Sigmoid colon (tissue), 7 donors: ENCODE measurements around the gene NEXN. TPM values are rescaled to one million over a fixed set of nuclear protein-coding genes. Genes with fewer than 3 reads are reported as not detected.

ENCODE experiments used
- DNase-seq: peaks from one replicate; pipeline ENCODE4 v3.0.0-alpha.2; 2019
- H3K27ac ChIP-seq, 4 donors: fragments of 200-600 bp; sonication (generic); one replicate each; pipeline ENCODE4 v1.5.1; 2016 to 2019; ENCODE audit warnings: mild to moderate bottlenecking in 1 of 4
- H3K27me3 ChIP-seq, 3 donors: fragments of 200-600 bp; sonication (generic); one replicate each; pipeline ENCODE4 v1.5.1; 2019; ENCODE audit warnings: mild to moderate bottlenecking in 1 of 3
- H3K36me3 ChIP-seq, 4 donors: fragments of 200-600 bp; sonication (generic); one replicate each; pipeline ENCODE4 v1.5.1; 2016 to 2019
- H3K4me1 ChIP-seq, 4 donors: fragments of 200-600 bp; sonication (generic); one replicate each; pipeline ENCODE4 v1.5.1; 2017 to 2019
- H3K4me3 ChIP-seq, 4 donors: fragments of 200-600 bp; sonication (generic); one replicate each; pipeline ENCODE4 v1.5.1; 2017 to 2019; ENCODE audit warnings: mild to moderate bottlenecking in 2 of 4, moderate library complexity in 1 of 4
- H3K9me3 ChIP-seq, 4 donors: fragments of 200-600 bp in 3 of 4; sonication (generic) in 3 of 4; one replicate each; pipeline versions ENCODE4 v1.5.1 to v1.6.1; 2013 to 2019
- EP300 ChIP-seq, 4 donors: sonication (generic); formaldehyde crosslinking; IDR thresholded peaks; one replicate each; pipeline ENCODE4 v1.6.1; 2017; ENCODE audit warnings: antibody characterized with exemption in 4 of 4
- POLR2A ChIP-seq, 2 donors: fragments of 450-650 bp; IDR thresholded peaks; one replicate each; pipeline ENCODE4 v1.6.1; 2016; ENCODE audit warnings: antibody characterized with exemption in 2 of 2, mild to moderate bottlenecking in 2 of 2, moderate library complexity in 2 of 2
- POLR2AphosphoS5 ChIP-seq, 4 donors: sonication (generic); formaldehyde crosslinking; IDR thresholded peaks; one replicate each; pipeline ENCODE4 v1.6.1; 2017; ENCODE audit warnings: antibody characterized with exemption in 4 of 4
- whole genome bisulfite sequencing, 2 donors: extraction: QIAGEN DNeasy Blood & Tissue Kit; methylation state at CpG; one replicate each; pipeline ENCODE4 v1.1.7; 2013; 5-methylcytosine and 5-hydroxymethylcytosine counted together
- intact Hi-C: fragments of 100-400 bp; cut with DNase I; formaldehyde crosslinking; loops from one replicate; pipeline ENCODE4 v1.15.1; 2023
- polyA plus RNA-seq, 3 donors: library from polyadenylated mRNA; stranded (reverse); fragments of 200-250 nt; gene quantifications; one replicate each; pipeline ENCODE4 v1.2.3, GENCODE V29; 2013
- total RNA-seq, 4 donors: library from RNA; depleted of rRNA; stranded (reverse); fragments of >200 nt; gene quantifications; one replicate each; pipeline ENCODE4 v1.1.0, GENCODE V29; 2016
- TF ChIP-seq, protein P1 (sequence below), 4 experiments: fragments of 450-650 bp in 3 of 4; fragments of 200-600 bp in 1 of 4; IDR thresholded peaks; one replicate each; pipeline ENCODE4 v1.5.1; 2016 to 2019; ENCODE audit warnings: antibody characterized with exemption in 4 of 4, mild to moderate bottlenecking in 3 of 4, moderate library complexity in 2 of 4
- donor health status: healthy with polysubstance abuse.
- donor health status: Bipolar disorder and iron deficiency.
- donor health status: healthy.

The NEXN gene
- total and polyA plus RNA-seq, 7 donors, result 4.2 to 158 (median 68.8) TPM

DNA sequence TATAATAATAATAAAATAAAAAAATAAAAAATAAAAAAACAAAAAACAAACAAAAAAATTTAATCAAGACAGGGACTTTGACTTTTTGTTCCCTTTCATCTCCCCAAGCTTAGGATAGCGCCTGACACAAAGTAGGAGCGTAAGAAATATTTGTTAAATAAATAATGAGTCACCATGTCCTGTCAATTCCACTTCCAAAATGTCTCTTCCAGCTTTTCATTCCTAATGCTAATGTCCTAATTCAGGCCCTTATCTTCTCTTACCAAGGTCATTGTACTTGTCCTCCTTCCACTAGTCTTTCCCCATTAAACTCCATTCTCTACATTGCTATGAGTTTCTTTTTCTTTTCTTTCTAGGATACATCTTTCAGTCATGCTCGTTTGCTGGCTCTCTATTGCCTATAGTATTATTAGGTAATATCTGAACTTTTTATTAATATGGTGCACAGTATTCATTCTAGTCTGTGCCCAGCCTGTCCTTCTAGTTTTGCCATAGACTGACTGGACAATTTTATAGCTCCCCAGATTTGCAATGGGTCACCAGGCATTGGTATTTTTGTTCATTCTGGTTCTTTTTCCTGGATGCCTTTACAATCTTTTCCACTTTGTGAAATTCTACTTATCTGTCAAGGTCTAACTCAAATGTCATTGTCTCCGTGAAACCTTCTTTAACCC lies 11.4 kb downstream of the NEXN start:
- H3K36me3 ChIP-seq, result peaks cover 0 to under 1% (median 0%) of the 10 kb centered on the region in 4 donors
- H3K27ac ChIP-seq, result peak overlapping the region; percentile 10 to 63 (median 44)
- DNase-seq, result no peak
- no peak for TF ChIP-seq POLR2A (IDR thresholded peaks at IDR 0.05)
- peak in 1 of 4 donors; percentile 8 for TF ChIP-seq POLR2AphosphoS5 (IDR thresholded peaks at IDR 0.05)
- peak overlapping the region in 2 of 4 donors; percentile 2 to 8 for H3K4me3 ChIP-seq
- peaks cover 0 to 48% (median 28%) of the 10 kb centered on the region in 4 donors for H3K4me1 ChIP-seq
- 76 to 85% methylated on average over 4 of the region's 4 CpGs for WGBS, 2 donors
- H3K27me3 ChIP-seq, result no peaks in the 10 kb centered on the region
- intact Hi-C loops, result no loop called here
- H3K9me3 ChIP-seq, result no peaks in the 10 kb centered on the region

DNA sequence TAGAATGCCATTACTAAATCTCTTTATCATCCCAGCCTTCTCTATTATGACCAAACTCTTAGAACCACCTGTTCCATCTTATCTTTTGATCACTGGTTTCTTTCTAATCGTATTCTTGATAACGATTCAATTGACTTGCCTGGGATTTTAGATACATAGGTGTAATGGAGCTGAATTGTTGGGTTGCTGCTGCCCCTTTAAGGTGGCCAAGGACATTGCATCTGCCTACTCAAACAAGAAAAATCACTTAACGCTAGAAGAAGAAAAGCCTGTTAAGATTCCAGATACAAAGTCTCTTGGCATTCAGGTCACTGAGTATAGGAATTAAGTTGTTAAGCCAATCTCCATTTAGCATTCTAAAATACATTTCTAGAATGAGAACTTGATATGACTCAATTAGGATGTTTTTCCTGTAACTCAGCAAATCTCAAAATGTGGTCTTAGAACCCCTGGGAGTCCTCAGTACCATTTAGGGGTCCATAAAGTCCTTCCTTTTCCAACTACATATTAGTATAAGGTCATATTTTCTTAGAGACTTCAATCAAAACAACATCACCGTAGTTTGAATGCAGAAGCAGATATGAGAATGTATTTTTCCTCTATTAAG lies 12.4 kb downstream of the NEXN start:
- WGBS, 2 donors, result 18 to 35% methylated on average over 4 of the region's 4 CpGs
- Histone ChIP-seq H3K9me3 (no peaks in the 10 kb centered on the region), H3K27me3 (no peaks in the 10 kb centered on the region), H3K36me3 (no peaks in the 10 kb centered on the region), H3K27ac (peak overlapping the region in 3 of 4 donors; percentile 34 to 63 (median 55)), H3K4me1 (peaks cover 0 to 46% (median 31%) of the 10 kb centered on the region in 4 donors), H3K4me3 (peak overlapping the region in 2 of 4 donors; percentile 2 to 8)
- intact Hi-C loops, result no loop called here
- no peak for TF ChIP-seq POLR2AphosphoS5 (IDR thresholded peaks at IDR 0.05)
- TF ChIP-seq, protein P1, sequence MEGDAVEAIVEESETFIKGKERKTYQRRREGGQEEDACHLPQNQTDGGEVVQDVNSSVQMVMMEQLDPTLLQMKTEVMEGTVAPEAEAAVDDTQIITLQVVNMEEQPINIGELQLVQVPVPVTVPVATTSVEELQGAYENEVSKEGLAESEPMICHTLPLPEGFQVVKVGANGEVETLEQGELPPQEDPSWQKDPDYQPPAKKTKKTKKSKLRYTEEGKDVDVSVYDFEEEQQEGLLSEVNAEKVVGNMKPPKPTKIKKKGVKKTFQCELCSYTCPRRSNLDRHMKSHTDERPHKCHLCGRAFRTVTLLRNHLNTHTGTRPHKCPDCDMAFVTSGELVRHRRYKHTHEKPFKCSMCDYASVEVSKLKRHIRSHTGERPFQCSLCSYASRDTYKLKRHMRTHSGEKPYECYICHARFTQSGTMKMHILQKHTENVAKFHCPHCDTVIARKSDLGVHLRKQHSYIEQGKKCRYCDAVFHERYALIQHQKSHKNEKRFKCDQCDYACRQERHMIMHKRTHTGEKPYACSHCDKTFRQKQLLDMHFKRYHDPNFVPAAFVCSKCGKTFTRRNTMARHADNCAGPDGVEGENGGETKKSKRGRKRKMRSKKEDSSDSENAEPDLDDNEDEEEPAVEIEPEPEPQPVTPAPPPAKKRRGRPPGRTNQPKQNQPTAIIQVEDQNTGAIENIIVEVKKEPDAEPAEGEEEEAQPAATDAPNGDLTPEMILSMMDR (IDR thresholded peaks at IDR 0.05), result peak in 3 of 4 experiments; percentile 50 to 69 (median 68)
- no peak for DNase-seq

GRCh38 chr1:77905603-77906002 lies 17.2 kb downstream of the NEXN start:
- Histone ChIP-seq H3K4me1 (peaks cover 0 to 40% (median 19%) of the 10 kb centered on the region in 4 donors), H3K4me3 (no peak overlapping the region), H3K27ac (peak overlapping the region in 1 of 4 donors; percentile 27), H3K36me3 (no peaks in the 10 kb centered on the region), H3K9me3 (no peaks in the 10 kb centered on the region), H3K27me3 (no peaks in the 10 kb centered on the region)
- DNase-seq, result no peak
- intact Hi-C loops, result no loop called here
- WGBS, 2 donors, result 64 to 77% methylated on average over 1 of the region's 1 CpG
- TF ChIP-seq POLR2AphosphoS5 (IDR thresholded peaks at IDR 0.05) (no peak), EP300 (IDR thresholded peaks at IDR 0.05) (no peak), POLR2A (IDR thresholded peaks at IDR 0.05) (no peak)
- TF ChIP-seq, protein P1 (IDR thresholded peaks at IDR 0.05), result no peak

DNA sequence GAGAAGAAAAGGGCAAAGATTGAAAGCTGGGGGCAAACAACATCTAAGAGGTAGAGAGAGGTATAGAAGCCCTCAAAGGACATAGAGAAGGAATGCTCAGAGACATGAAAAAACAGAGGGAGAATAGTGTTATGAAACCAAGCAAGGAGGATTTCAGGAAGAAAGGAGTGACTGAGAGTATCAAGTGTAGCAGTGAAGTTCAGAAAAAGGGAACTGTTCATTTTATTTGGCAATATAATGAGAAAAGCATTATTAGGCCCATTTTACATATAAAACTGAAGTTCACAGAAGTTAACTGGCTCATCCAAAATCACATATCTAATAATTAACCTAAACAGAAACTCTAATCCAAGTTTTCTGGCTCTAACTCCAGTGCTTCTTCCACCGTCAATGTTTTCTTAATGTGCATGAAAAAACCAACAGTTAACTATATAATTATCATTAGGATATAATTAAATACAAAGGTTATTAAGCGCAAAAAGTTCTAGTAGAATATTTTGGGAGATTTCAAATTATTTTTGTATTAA lies 17.7 kb downstream of the NEXN start:
- H3K4me1 ChIP-seq, result peaks cover 0 to 35% (median 17%) of the 10 kb centered on the region in 4 donors
- no peaks in the 10 kb centered on the region for H3K9me3 ChIP-seq
- peak overlapping the region in 1 of 4 donors; percentile 27 for H3K27ac ChIP-seq
- intact Hi-C loops, result no loop called here
- no peaks in the 10 kb centered on the region for H3K27me3 ChIP-seq
- no peak for TF ChIP-seq POLR2AphosphoS5 (IDR thresholded peaks at IDR 0.05)
- no peak for TF ChIP-seq POLR2A (IDR thresholded peaks at IDR 0.05)
- TF ChIP-seq, protein P1 (IDR thresholded peaks at IDR 0.05), result no peak
- TF ChIP-seq EP300 (IDR thresholded peaks at IDR 0.05), result no peak
- DNase-seq, result no peak
- 87 to 89% methylated on average over 2 of the region's 2 CpGs for WGBS, 2 donors
- no peak overlapping the region for H3K4me3 ChIP-seq
- H3K36me3 ChIP-seq, result no peaks in the 10 kb centered on the region

DNA sequence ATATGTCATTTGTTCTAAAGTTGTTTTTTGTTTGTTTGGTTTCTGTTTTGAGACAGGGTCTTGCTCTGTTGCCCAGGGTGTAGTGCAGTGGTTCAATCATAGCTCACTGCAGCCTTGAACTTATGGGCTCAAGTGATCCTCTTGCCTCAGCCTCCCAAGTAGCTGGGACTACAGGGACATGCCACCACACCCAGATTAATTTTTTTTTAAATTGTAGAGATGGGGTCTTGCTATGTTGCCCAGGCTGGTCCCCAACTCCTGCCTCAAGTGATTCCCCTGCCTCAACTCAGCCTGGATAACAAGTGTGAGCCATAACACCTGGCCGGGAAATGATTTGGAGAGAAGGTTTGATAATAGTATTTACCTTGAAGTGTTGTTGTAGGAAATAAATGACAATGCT lies 18.2 kb downstream of the NEXN start:
- WGBS, 2 donors, result 40 to 78% methylated on average over 1 of the region's 1 CpG
- no peaks in the 10 kb centered on the region for H3K36me3 ChIP-seq
- no peak overlapping the region for H3K4me3 ChIP-seq
- no peaks in the 10 kb centered on the region for H3K27me3 ChIP-seq
- intact Hi-C loops, result no loop called here
- H3K27ac ChIP-seq, result no peak overlapping the region
- peaks cover 0 to 31% (median 14%) of the 10 kb centered on the region in 4 donors for H3K4me1 ChIP-seq
- TF ChIP-seq, protein P1 (IDR thresholded peaks at IDR 0.05), result no peak
- TF ChIP-seq POLR2AphosphoS5 (IDR thresholded peaks at IDR 0.05) (no peak), EP300 (IDR thresholded peaks at IDR 0.05) (no peak), POLR2A (IDR thresholded peaks at IDR 0.05) (no peak)
- no peak for DNase-seq
- H3K9me3 ChIP-seq, result no peaks in the 10 kb centered on the region
